ENCODE results near the gene USP12. TPM values are rescaled to one million over a fixed set of nuclear protein-coding genes. Genes with fewer than 3 reads are reported as not detected.

USP12 gene
- total and polyA plus RNA-seq, 9 donors = 9.5 to 23.6 (median 19.2) TPM

- H3K36me3 ChIP-seq = no peaks in the 10 kb centered on the region
- no peaks in the 10 kb centered on the region for H3K9me3 ChIP-seq
- TF ChIP-seq CTCF (IDR thresholded peaks at IDR 0.05) = no peak
- no peak for TF ChIP-seq EP300 (IDR thresholded peaks at IDR 0.05)
- no peak for TF ChIP-seq POLR2A (IDR thresholded peaks at IDR 0.05)
- 16 to 20% (median 17%) methylated on average over 4 of the region's 4 CpGs for WGBS, 3 donors
- no peak for DNase-seq
- H3K27ac ChIP-seq = no peak overlapping the region
- H3K4me1 ChIP-seq (ENCODE audit: insufficient read depth) = peaks cover 9% of the 10 kb centered on the region
- peak overlapping the region; percentile 80 for H3K4me3 ChIP-seq
- intact Hi-C loops (cut with DNase I) = loop anchor here (5.0 to 10.0 kb wide), 5 partner anchors 75 to 188 kb away; partner anchors contain the start of genes RASL11A (in 2 of the 4) and RPL21 (in 1 of the 4)
- H3K27me3 ChIP-seq = no peaks in the 10 kb centered on the region
Measured at GRCh38 chr13:27170221-27170515, 1.4 kb downstream of the USP12 start.

GRCh38 chr13:27168906-27169657, 2.5 kb downstream of the USP12 start:
- H3K4me1 ChIP-seq (ENCODE audit: insufficient read depth) = peaks cover 9% of the 10 kb centered on the region
- H3K27ac ChIP-seq = no peak overlapping the region
- no peaks in the 10 kb centered on the region for H3K9me3 ChIP-seq
- TF ChIP-seq CTCF (IDR thresholded peaks at IDR 0.05) = no peak
- no peak for TF ChIP-seq EP300 (IDR thresholded peaks at IDR 0.05)
- TF ChIP-seq POLR2A (IDR thresholded peaks at IDR 0.05) = no peak
- H3K36me3 ChIP-seq = no peaks in the 10 kb centered on the region
- no peak for DNase-seq
- intact Hi-C loops (cut with DNase I) = no loop called here
- WGBS, 3 donors = 57 to 68% (median 64%) methylated on average over 8 of the region's 8 CpGs
- H3K4me3 ChIP-seq = no peak overlapping the region
- H3K27me3 ChIP-seq = no peaks in the 10 kb centered on the region

DNA sequence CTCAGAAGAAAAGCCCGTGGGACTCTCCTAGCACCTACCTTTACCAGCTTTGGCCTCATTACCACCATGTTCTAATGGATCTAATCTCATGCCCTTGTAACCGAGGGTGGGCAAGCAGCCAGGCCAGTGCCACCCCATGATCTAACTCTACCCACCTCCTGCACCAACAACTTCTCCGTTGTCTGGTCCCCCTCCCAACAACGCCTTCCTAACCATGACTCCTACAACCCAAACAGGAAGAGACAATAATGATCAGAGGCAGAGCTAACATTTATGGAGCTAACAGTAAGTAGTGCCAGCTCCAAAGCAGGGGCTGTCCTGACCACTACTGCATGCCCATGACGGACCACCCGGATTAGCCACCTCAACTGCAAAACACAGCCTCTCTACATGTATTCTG, 3.5 kb downstream of the USP12 start:
- peaks cover 12% of the 10 kb centered on the region for H3K4me1 ChIP-seq (ENCODE audit: insufficient read depth)
- no peak for DNase-seq
- H3K9me3 ChIP-seq = no peaks in the 10 kb centered on the region
- intact Hi-C loops (cut with DNase I) = no loop called here
- H3K4me3 ChIP-seq = no peak overlapping the region
- no peak overlapping the region for H3K27ac ChIP-seq
- H3K36me3 ChIP-seq = no peaks in the 10 kb centered on the region
- TF ChIP-seq POLR2A (IDR thresholded peaks at IDR 0.05) = no peak
- no peak for TF ChIP-seq CTCF (IDR thresholded peaks at IDR 0.05)
- WGBS, 3 donors = 65 to 72% (median 68%) methylated on average over 6 of the region's 6 CpGs
- no peaks in the 10 kb centered on the region for H3K27me3 ChIP-seq

GRCh38 chr13:27166313-27166712, 5.3 kb downstream of the USP12 start:
- Histone ChIP-seq H3K4me1 (ENCODE audit: insufficient read depth) (peaks cover 12% of the 10 kb centered on the region), H3K27ac (no peak overlapping the region), H3K4me3 (no peak overlapping the region), H3K36me3 (no peaks in the 10 kb centered on the region), H3K9me3 (no peaks in the 10 kb centered on the region), H3K27me3 (no peaks in the 10 kb centered on the region)
- no peak for TF ChIP-seq POLR2A (IDR thresholded peaks at IDR 0.05)
- intact Hi-C loops (cut with DNase I) = no loop called here
- DNase-seq = no peak
- WGBS, 3 donors = 93 to 98% (median 96%) methylated on average over 1 of the region's 1 CpG

DNA sequence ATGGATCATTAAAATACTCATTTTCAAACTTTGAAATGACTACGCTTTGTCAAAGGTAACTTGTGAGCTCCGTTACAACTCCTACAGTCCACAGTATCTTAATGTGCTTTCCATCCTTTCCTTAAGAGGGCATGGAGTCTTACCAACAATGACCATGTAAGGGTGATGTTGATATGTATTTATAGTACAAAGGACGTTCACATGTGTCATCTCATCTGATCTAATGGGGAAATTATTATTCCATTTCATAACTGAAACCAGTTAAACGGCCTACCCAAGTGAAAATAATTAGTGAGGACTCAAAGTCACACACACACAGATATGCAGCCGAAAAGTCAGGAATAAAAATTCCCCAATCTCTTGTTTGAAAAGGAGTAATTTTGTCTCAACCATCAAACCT, 9.6 kb downstream of the USP12 start:
- Histone ChIP-seq H3K9me3 (no peaks in the 10 kb centered on the region), H3K36me3 (no peaks in the 10 kb centered on the region), H3K27me3 (no peaks in the 10 kb centered on the region), H3K4me3 (no peak overlapping the region), H3K4me1 (ENCODE audit: insufficient read depth) (peaks cover 4% of the 10 kb centered on the region), H3K27ac (no peak overlapping the region)
- intact Hi-C loops (cut with DNase I) = no loop called here
- no peak for DNase-seq
- TF ChIP-seq EP300 (IDR thresholded peaks at IDR 0.05) = no peak
- TF ChIP-seq POLR2A (IDR thresholded peaks at IDR 0.05) = no peak
- TF ChIP-seq CTCF (IDR thresholded peaks at IDR 0.05) = no peak
- 70 to 77% (median 73%) methylated on average over 5 of the region's 5 CpGs for WGBS, 3 donors

All from ovary (tissue), 9 donors.